Epithelial cell of proximal tubule (primary cell): ENCODE measurements around the gene IFRD2. TPM values are rescaled to one million over a fixed set of nuclear protein-coding genes. Genes with fewer than 3 reads are reported as not detected.
A peak's percentile ranks its signal among the peaks of the same experiment; 100 is the strongest.

Experiments used
- DNase-seq: peaks from one replicate; pipeline ENCODE4 v3.0.0-alpha.2; 2011; ENCODE audit warnings: low read depth
- H3K4me3 ChIP-seq: 2 replicates; pipeline ENCODE4 v1.5.1; 2011; ENCODE audit warnings: low read depth, mild to moderate bottlenecking, low read length
- CTCF ChIP-seq: conservative IDR thresholded peaks from 2 replicates; pipeline ENCODE4 v1.5.1; 2012; ENCODE audit warnings: low read depth, mild to moderate bottlenecking, low read length
- total RNA-seq: library from RNA; depleted of rRNA; stranded (reverse); fragments of >200 nt; gene quantifications from 2 replicates; pipeline ENCODE4 v1.2.3, GENCODE V29; 2015

The IFRD2 gene
- total RNA-seq, 1 donor from 2014 or later = 76.6 TPM

- no peak for DNase-seq
- TF ChIP-seq CTCF = no peak
- H3K4me3 ChIP-seq = no peak overlapping the region
Measured at GRCh38 chr3:50295553-50296431, 3.6 kb upstream of the IFRD2 start.

GRCh38 chr3:50294492-50295403 is 2.5 kb upstream of the IFRD2 start:
- H3K4me3 ChIP-seq = no peak overlapping the region
- DNase-seq = no peak
- no peak for TF ChIP-seq CTCF

GRCh38 chr3:50294089-50294488 is 1.9 kb upstream of the IFRD2 start:
- H3K4me3 ChIP-seq = no peak overlapping the region
- no peak for TF ChIP-seq CTCF
- no peak for DNase-seq

- no peak for TF ChIP-seq CTCF
- peak overlapping the region; percentile 92 for H3K4me3 ChIP-seq
- DNase-seq = no peak
Measured at GRCh38 chr3:50293079-50293801, 1.0 kb upstream of the IFRD2 start.

- DNase-seq = no peak
- no peak for TF ChIP-seq CTCF
- no peak overlapping the region for H3K4me3 ChIP-seq
Measured at GRCh38 chr3:50290161-50290641, 2.0 kb downstream of the IFRD2 start.

- TF ChIP-seq CTCF = no peak
- no peak for DNase-seq
- no peak overlapping the region for H3K4me3 ChIP-seq
Measured at GRCh38 chr3:50289130-50289529, 3.1 kb downstream of the IFRD2 start.
